Measurements from ENCODE around the gene CDC42EP1. TPM values are rescaled to one million over a fixed set of nuclear protein-coding genes. Genes with fewer than 3 reads are reported as not detected.

Gene CDC42EP1
- total RNA-seq, 2 donors from 2014 or later: 66.1 to 97.0 TPM

- intact Hi-C loops (cut with DNase I): no loop called here
- Histone ChIP-seq H3K36me3 (no peaks in the 10 kb centered on the region), H3K9me3 (no peaks in the 10 kb centered on the region), H3K27ac (no peak overlapping the region), H3K4me3 (no peak overlapping the region), H3K4me1 (peaks cover 24% of the 10 kb centered on the region), H3K9ac (ENCODE audit: low read depth in 2 of 2, low read length in 2 of 2) (no peak overlapping the region), H3K27me3 (no peaks in the 10 kb centered on the region)
- TF ChIP-seq CTCF (IDR thresholded peaks at IDR 0.05): no peak
- no peak for DNase-seq
Measured at GRCh38 chr22:37542959-37543358, 17.3 kb upstream of the CDC42EP1 start.

- Histone ChIP-seq H3K27ac (peak overlapping the region; percentile 77), H3K36me3 (no peaks in the 10 kb centered on the region), H3K9me3 (no peaks in the 10 kb centered on the region), H3K9ac (ENCODE audit: low read depth in 2 of 2, low read length in 2 of 2) (peak overlapping the region; percentile 83 to 88), H3K27me3 (no peaks in the 10 kb centered on the region), H3K4me1 (peaks cover 20% of the 10 kb centered on the region), H3K4me3 (no peak overlapping the region)
- DNase-seq: peak; percentile 94
- peak; percentile 80 for TF ChIP-seq CTCF (IDR thresholded peaks at IDR 0.05)
- intact Hi-C loops (cut with DNase I): no loop called here
Measured at GRCh38 chr22:37544955-37545702, 15.2 kb upstream of the CDC42EP1 start.

GRCh38 chr22:37545703-37546436 is 14.4 kb upstream of the CDC42EP1 start:
- intact Hi-C loops (cut with DNase I): loop anchor here (2.0 kb wide), 1 partner anchor 21 kb away; no protein-coding TSS in a partner anchor
- TF ChIP-seq CTCF (IDR thresholded peaks at IDR 0.05): no peak

GRCh38 chr22:37546437-37547250 is 13.6 kb upstream of the CDC42EP1 start:
- peak; percentile 57 for DNase-seq
- no peaks in the 10 kb centered on the region for H3K9me3 ChIP-seq
- no peaks in the 10 kb centered on the region for H3K27me3 ChIP-seq
- no peak for TF ChIP-seq CTCF (IDR thresholded peaks at IDR 0.05)
- no peak overlapping the region for H3K4me3 ChIP-seq
- intact Hi-C loops (cut with DNase I): loop anchor here (2.0 kb wide), 1 partner anchor 20 kb away; no protein-coding TSS in a partner anchor
- no peaks in the 10 kb centered on the region for H3K36me3 ChIP-seq
- peak overlapping the region; percentile 9 to 88 for H3K9ac ChIP-seq (ENCODE audit: low read depth in 2 of 2, low read length in 2 of 2)
- H3K4me1 ChIP-seq: peaks cover 20% of the 10 kb centered on the region
- peak overlapping the region; percentile 77 for H3K27ac ChIP-seq

More at GRCh38 chr22:37545703-37546436, 14.4 kb upstream of the CDC42EP1 start:
- no peaks in the 10 kb centered on the region for H3K36me3 ChIP-seq
- peak; percentile 95 for DNase-seq
- H3K9me3 ChIP-seq: no peaks in the 10 kb centered on the region
- peak overlapping the region; percentile 77 for H3K27ac ChIP-seq
- H3K4me1 ChIP-seq: peaks cover 20% of the 10 kb centered on the region
- no peaks in the 10 kb centered on the region for H3K27me3 ChIP-seq
- H3K4me3 ChIP-seq: no peak overlapping the region
- peak overlapping the region; percentile 83 to 88 for H3K9ac ChIP-seq (ENCODE audit: low read depth in 2 of 2, low read length in 2 of 2)

GRCh38 chr22:37547251-37547741 is 13.0 kb upstream of the CDC42EP1 start:
- H3K27me3 ChIP-seq: no peaks in the 10 kb centered on the region
- H3K4me3 ChIP-seq: no peak overlapping the region
- H3K9me3 ChIP-seq: no peaks in the 10 kb centered on the region
- no peaks in the 10 kb centered on the region for H3K36me3 ChIP-seq
- H3K4me1 ChIP-seq: peaks cover 13% of the 10 kb centered on the region
- TF ChIP-seq CTCF (IDR thresholded peaks at IDR 0.05): no peak
- H3K27ac ChIP-seq: peak overlapping the region; percentile 77
- no peak for DNase-seq
- intact Hi-C loops (cut with DNase I): loop anchor here (2.0 kb wide), 1 partner anchor 20 kb away; no protein-coding TSS in a partner anchor
- H3K9ac ChIP-seq (ENCODE audit: low read depth in 2 of 2, low read length in 2 of 2): peak overlapping the region; percentile 56 to 88
